Measurements from ENCODE around the gene BCAN.

The BCAN gene

GRCh38 chr1:156664046-156664766 is 22.3 kb downstream of the BCAN start:
- DNase-seq, result no peak

DNA sequence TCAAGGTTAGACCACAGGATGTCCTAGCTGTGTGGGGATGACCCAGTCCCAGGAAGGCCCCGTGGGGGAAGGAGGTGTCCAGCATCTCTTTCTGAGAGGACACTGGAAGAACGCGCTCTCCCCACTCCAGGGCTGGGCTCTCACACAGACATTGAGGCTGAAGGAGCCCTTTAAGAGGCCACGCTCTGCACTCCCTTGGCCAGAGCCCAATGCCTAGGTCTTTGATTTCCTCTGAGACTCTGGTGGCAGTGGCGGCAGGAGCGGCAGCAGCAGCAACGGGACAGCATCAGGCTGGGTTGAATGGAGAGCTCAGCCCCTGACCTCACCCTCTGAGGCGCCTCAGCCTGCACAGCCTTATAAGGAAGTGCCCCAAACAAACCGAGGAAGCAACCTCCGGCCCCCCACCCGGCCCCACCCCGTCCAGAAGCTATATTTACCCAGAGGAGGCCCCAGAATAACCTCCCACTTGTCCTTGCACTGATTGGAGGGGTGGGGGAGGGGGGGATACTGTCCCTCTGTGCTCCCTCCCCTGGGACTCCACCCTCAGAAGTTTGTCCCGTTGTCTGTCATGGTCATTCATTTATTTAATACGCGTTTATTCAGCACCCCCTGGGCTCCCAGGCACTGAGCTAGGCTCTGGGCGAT is 23.0 kb downstream of the BCAN start:
- no peak for DNase-seq

GRCh38 chr1:156665539-156665938 is 23.6 kb downstream of the BCAN start:
- DNase-seq, result no peak

DNA sequence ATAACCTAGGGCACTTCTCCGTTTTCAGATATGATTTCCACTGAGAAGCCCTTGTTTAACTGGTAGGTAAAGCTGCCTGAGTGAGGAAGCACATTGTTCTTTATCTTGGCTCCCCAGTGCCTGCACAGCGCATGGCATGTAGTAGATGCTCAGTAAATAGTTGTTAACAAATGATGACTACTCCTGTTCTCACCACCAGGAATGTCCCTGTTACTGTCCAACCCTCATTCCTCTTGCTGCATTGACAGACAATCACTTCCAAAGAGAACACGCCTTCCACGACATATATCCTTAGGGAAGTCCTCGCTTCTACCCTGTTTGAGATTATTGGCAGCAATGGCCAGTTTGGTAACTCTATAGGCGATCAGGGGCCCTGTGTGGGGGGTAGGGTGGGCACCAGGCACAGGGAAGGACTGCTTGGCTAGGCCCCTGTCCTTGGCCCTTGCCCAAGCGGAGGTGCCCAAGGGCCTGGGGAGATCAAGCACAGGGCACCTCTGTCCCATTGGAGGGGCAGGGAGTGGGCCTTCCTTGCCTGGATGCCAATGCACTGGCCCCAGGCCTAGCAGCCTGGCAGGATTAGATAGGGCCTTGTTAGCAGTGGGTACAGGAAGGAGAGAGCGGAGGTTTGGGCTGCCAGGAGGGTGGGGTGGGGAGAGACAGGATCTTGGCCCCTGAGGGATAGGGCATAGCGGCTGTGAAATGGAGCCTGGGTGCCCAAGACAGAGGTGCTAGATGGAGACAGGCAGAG is 25.1 kb downstream of the BCAN start:
- no peak for DNase-seq

GRCh38 chr1:156667610-156667967 is 25.7 kb downstream of the BCAN start:
- DNase-seq, result no peak

DNA sequence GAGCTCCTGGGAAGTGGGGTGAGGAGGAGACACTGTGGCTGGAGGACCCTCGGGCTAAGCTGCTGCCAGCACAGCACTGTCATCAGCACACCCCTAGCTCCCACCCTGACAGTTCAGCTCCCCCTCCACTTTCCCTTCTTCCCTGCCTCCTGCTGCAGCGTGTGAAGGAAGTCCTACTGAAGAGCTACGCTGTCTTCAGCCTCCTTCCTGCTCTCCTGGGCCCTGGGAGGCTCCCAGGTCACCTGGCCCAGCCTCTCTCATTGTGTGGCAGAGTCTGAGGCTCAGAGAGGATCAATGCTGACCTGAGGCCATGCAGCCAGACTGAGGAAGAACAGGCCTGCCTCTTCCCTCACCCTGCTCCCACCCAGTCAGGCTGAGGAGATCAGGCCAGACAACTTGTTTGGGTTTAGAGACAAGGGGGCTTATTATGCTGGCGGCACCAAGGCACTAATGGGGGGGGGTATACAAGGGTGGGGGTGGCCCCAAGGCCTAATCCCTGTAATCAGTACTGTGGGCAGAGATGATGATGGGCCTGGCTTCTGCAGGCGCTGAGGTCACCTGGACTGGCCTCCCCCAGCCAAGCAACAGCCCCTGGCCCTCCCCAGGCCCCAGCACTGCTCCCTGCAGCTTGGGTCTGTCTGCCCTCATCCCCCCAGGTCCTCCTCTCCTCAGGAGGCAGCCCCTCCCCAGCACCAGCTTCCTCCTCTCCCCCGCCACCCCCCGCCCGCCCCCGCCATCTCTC is 26.2 kb downstream of the BCAN start:
- no peak for DNase-seq

GRCh38 chr1:156668801-156669637 is 27.1 kb downstream of the BCAN start:
- no peak for DNase-seq

- no peak for DNase-seq
Observed at GRCh38 chr1:156669794-156670193, 27.9 kb downstream of the BCAN start.

GRCh38 chr1:156670359-156670758 is 28.4 kb downstream of the BCAN start:
- no peak for DNase-seq

- DNase-seq, result no peak
Observed at GRCh38 chr1:156670791-156671190, 28.9 kb downstream of the BCAN start.

- no peak for DNase-seq
Observed at GRCh38 chr1:156671804-156672203, 29.9 kb downstream of the BCAN start.

DNA sequence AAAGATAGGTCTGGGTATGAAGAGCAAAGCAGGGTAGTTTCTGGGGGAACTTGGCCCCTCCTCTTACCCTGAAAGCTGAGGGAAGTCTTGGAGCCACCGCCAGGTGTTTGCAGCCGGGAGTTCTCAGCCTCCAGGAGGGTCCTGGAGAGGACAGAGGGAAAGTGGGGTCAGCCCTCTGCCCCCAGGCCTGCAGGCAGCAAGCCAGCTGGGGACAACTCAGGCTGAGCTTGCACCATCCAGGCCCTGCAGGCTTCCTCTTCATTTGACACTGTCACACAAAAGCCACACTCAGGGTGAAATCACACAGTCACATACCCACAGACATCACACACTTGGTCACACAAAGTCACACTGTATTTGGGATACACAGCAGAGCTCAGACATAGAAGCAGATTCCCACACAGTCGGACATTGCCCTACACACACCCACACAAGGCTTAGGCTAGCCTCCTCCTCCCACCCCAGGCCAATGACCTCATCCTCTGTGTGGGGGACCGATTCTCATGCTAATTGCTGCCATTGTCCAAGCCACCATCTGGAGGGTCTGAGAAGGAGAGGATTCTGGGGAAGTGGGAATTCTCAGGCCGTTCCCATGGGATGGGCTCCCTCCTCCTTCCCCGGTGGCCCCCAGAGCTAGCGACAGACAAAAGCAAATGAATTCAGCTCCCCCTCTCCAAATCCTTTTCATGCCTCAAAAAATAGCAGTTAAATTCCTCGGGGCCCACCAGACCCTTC is 31.6 kb downstream of the BCAN start:
- no peak for DNase-seq

DNA sequence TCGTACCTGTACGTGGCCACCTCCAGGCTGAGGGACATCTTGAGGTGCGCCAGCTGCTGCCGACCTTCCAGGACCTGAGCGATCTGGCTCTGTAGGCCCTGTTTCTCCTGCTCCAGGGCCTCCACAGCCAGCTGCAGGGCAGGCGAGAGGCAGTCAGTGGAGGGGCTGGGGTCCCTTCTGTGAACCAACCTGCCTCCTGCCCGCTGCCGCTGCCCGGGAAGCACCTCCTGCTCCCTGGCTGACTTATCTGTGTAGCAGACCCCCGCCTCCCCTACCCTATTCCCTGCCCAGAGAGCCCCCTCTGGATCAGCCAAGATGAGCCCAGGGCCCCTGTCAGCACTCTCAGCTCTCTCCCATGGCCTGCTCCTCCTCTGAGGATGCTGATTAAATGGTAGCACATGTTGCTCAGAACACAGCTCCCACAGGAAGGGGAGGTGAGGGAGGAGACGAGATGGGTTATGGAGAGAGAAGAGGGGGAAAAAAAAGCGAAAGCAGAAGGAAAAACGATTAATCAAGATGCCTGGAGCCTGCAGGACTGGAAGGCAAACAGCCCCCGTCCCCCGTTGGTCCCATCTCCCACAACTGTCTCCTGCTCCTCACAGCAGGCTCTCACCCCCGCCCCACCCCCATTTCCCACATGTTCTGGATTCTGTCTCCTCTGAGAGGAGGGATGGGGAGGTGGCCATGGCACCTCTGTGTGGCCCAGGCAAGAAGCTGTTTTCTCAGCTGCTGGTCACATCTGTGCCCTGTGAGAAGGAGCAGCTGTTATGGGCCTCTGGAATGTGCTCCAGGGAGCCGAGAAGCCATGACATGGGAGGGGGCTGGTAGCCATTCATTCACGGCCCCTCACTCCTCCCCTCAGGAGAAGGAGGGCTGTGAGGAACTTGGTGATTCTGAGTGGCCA is 33.5 kb downstream of the BCAN start:
- no peak for DNase-seq

DNA sequence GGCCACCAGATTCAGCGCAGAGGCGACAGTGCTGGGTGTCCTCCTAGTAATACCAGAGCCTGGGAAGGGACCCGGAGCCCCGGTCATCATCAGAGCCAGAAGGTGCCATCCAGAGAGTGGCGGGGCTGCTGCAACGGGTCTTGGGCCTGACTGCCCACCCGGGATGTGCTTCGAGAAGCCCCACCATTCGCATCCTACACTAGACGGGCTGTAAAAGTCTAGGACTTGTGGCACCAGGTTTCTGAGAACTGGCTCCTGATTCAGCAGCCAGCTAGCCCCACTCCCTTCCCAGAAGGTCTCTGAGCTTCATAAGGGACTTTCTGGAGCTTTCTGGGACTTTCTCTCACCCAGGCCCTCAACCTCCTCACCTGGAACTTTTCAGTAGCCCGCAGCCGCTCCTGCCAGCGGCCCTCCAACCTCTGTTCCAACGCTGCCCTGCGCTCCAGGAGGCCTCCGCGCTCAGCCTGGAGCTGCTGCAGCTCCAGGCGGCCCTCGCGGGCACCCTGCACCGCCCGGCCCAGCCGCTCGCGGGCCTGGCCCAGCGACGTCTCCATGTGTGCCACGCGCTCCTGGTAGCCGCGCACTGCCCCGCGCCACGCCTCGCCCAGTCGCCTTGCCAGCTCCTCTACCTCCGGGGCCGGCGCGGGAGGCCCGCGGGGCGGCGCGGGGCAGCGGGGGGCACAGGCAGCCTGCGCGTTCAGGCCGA is 34.4 kb downstream of the BCAN start:
- no peak for DNase-seq

DNA sequence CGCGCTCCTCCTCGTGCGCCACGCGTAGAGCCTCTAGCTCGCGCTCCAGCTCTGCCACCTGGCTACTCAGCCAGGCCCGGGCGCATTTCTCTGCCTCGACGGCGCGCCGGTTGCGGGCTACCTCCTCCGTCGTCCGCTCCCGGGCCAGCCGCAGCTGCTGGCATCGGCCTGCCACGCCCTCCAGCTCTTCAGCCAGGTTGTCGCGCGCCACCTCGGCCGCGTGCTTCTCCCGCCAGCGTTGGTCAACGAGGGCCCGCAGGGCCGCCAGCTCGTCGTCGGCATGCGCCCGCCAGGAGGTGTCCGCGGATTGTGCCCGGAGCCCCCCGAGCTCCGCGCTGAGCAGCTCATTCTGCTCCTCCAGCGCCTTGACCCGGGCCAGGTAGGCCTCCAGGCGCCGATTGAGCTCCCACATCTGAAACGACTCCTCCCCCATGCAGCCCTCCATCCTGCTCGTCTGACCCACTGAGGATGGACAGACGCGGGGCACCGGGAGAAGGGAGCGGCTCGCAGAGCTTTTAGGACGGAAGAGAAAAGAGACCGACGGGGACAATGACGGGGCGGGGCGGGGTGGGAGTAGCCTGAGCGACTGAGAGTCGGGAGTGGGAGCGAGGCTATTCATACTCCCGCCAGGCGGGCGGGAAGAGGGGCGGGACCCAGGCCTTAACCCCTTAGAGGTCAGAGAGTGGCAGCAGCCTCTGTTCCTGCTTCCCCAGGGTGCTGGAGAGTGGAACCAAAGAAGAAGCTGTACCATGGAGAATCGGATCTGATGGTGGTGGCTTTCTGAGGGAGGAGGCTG is 35.1 kb downstream of the BCAN start, which contains the start of gene NES:
Gene NES, minus strand, starts transcription at position 588 of the 796 bp plus-strand sequence. Its CDS starts 143 bp downstream, at position 445.
- DNase-seq, result no peak

- DNase-seq, result peak; percentile 30
Observed at GRCh38 chr1:156677616-156678596, 36.0 kb downstream of the BCAN start.

DNA sequence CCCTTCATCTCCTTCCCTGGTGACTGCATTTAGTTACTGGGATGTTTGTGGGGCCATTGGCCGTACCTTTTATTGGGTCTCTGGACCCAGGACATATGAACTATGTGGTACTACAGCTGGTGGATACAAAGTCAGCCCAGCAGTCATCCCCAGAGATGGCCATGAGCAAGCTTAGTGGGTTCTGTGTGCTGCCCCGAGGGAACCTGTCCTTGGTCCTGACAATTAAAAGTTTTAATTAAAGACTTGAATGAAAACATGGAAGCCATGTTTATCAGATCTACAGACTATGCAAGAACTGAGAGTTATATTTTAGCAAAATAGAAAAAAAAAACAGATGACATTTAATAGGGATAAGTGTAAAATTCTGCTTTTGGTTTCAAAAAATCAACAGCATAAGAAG is 38.1 kb downstream of the BCAN start:
- no peak for DNase-seq
